ENCODE results near the gene HSDL2.
"Not testable (repeated sequence)": the region's sequence is repeated elsewhere in the genome, so short reads cannot be mapped to it uniquely, and the experiment has no call there.

Gene HSDL2

GRCh38 chr9:112367465-112367864 lies 12.4 kb upstream of the HSDL2 start:
- no peak for DNase-seq

GRCh38 chr9:112369817-112370216 lies 10.1 kb upstream of the HSDL2 start:
- no peak for DNase-seq

- DNase-seq: no peak
Measured at GRCh38 chr9:112371060-112371459, 8.8 kb upstream of the HSDL2 start.

- DNase-seq: not testable (repeated sequence)
Measured at GRCh38 chr9:112373666-112374065, 6.2 kb upstream of the HSDL2 start.

GRCh38 chr9:112374232-112374631 lies 5.7 kb upstream of the HSDL2 start:
- not testable (repeated sequence) for DNase-seq

GRCh38 chr9:112375361-112375760 lies 4.5 kb upstream of the HSDL2 start:
- no peak for DNase-seq

- no peak for DNase-seq
Measured at GRCh38 chr9:112377087-112377486, 2.8 kb upstream of the HSDL2 start.

GRCh38 chr9:112377684-112378327 lies 2.1 kb upstream of the HSDL2 start:
- DNase-seq: no peak

GRCh38 chr9:112378328-112379176 lies 1.4 kb upstream of the HSDL2 start:
- DNase-seq: peak; percentile 6

GRCh38 chr9:112379177-112380101 lies 469 bp upstream of the HSDL2 start:
- DNase-seq: peak; percentile 93

- DNase-seq: no peak
Measured at GRCh38 chr9:112380825-112381221, 915 bp downstream of the HSDL2 start.

- DNase-seq: no peak
Measured at GRCh38 chr9:112382066-112382465, 2.2 kb downstream of the HSDL2 start.

GRCh38 chr9:112382501-112383364 lies 2.8 kb downstream of the HSDL2 start:
- DNase-seq: no peak

- DNase-seq: no peak
Measured at GRCh38 chr9:112384219-112384618, 4.3 kb downstream of the HSDL2 start.

- DNase-seq: no peak
Measured at GRCh38 chr9:112384690-112385089, 4.8 kb downstream of the HSDL2 start.

- no peak for DNase-seq
Measured at GRCh38 chr9:112387115-112387514, 7.2 kb downstream of the HSDL2 start.

- not testable (repeated sequence) for DNase-seq
Measured at GRCh38 chr9:112389897-112390296, 10.0 kb downstream of the HSDL2 start.

- DNase-seq: not testable (repeated sequence)
Measured at GRCh38 chr9:112391936-112392560, 12.1 kb downstream of the HSDL2 start.

- not testable (repeated sequence) for DNase-seq
Measured at GRCh38 chr9:112393146-112393545, 13.2 kb downstream of the HSDL2 start.

GRCh38 chr9:112396416-112396815 lies 16.5 kb downstream of the HSDL2 start:
- DNase-seq: no peak

- no peak for DNase-seq
Measured at GRCh38 chr9:112396872-112397271, 17.0 kb downstream of the HSDL2 start.

Measured in NCI-H526 treated with DMSO at 0.1 percent for 48 hours (cell line).